PC-9 (cell line): Measurements from ENCODE around the gene TLE1. TPM values are rescaled to one million over a fixed set of nuclear protein-coding genes. Genes with fewer than 3 reads are reported as not detected.

ENCODE experiments used
- BruUV-seq: library from RNA; stranded (reverse); fragments of 400-500 nt; replicated peaks from 2 replicates; lab custom pipeline; 2021; lab: Mats Ljungman, UMichigan
- CTCF ChIA-PET: fragments of 300-600 bp; sonication (Branson Sonifier 250); formaldehyde crosslinking; loops from one replicate; lab custom pipeline; 2022; ENCODE audit warnings: antibody characterized with exemption; lab: Charles Lee
- POLR2A ChIA-PET: fragments of 300-600 bp; sonication (Branson Sonifier 250); formaldehyde crosslinking; loops from one replicate; lab custom pipeline; 2022; ENCODE audit warnings: antibody characterized with exemption; ENCODE audit not compliant: unreplicated experiment; lab: Charles Lee
- DNase-seq, 2 experiments: peaks; one replicate each; pipeline versions ENCODE4 v3.0.0 to v3.0.0-alpha.2; 2015 to 2022; ENCODE audit warnings: mixed read lengths in 1 of 2
- H2AFZ ChIP-seq: fragments of 200-600 bp; sonication (generic); 2 replicates; pipeline ENCODE4 v1.8.1; 2017; ENCODE audit warnings: antibody characterized with exemption
- H3F3A ChIP-seq: fragments of 200-600 bp; sonication (generic); 2 replicates; pipeline ENCODE4 v1.8.1; 2017; ENCODE audit warnings: antibody characterized with exemption, mild to moderate bottlenecking, low read depth; ENCODE audit not compliant: insufficient read depth
- H3K27ac ChIP-seq: fragments of 200-600 bp; sonication (generic); 2 replicates; pipeline ENCODE4 v1.6.1; 2016; ENCODE audit warnings: mixed run types
- H3K27me3 ChIP-seq: fragments of 200-600 bp; sonication (generic); 2 replicates; pipeline ENCODE4 v1.6.1; 2016; ENCODE audit warnings: low read depth, mixed run types; ENCODE audit not compliant: insufficient read depth
- H3K36me3 ChIP-seq: fragments of 200-600 bp; sonication (generic); 2 replicates; pipeline ENCODE4 v1.6.1; 2016; ENCODE audit warnings: low read depth, mixed run types
- H3K4me1 ChIP-seq: fragments of 200-600 bp; sonication (generic); replicated peaks from 2 replicates; pipeline ENCODE4 v1.6.1; 2016; ENCODE audit warnings: mixed run types; ENCODE audit not compliant: insufficient read depth
- H3K4me2 ChIP-seq: fragments of 200-600 bp; sonication (generic); 2 replicates; pipeline ENCODE4 v1.6.1; 2017; ENCODE audit warnings: mixed run types
- H3K4me3 ChIP-seq: fragments of 200-600 bp; sonication (generic); 2 replicates; pipeline ENCODE4 v1.6.1; 2016; ENCODE audit warnings: mixed run types
- H3K79me2 ChIP-seq: fragments of 200-600 bp; sonication (generic); 2 replicates; pipeline ENCODE4 v1.6.1; 2017; ENCODE audit warnings: low read depth, mixed run types
- H3K9me2 ChIP-seq: fragments of 200-600 bp; sonication (generic); 2 replicates; pipeline ENCODE4 v1.8.1; 2017; ENCODE audit warnings: mild to moderate bottlenecking; ENCODE audit not compliant: insufficient read depth
- H3K9me3 ChIP-seq: fragments of 200-600 bp; sonication (generic); 2 replicates; pipeline ENCODE4 v1.8.1; 2016; ENCODE audit warnings: low read depth; ENCODE audit not compliant: insufficient read depth
- H4K20me1 ChIP-seq: fragments of 200-600 bp; sonication (generic); 2 replicates; pipeline ENCODE4 v1.8.1; 2017; ENCODE audit not compliant: insufficient read depth
- EZH2 ChIP-seq: fragments of 200-600 bp; sonication (generic); IDR thresholded peaks from 2 replicates; pipeline ENCODE4 v1.8.0; 2017; ENCODE audit warnings: antibody characterized with exemption, low read depth
- intact Hi-C: fragments of 100-400 bp; cut with micrococcal nuclease; formaldehyde crosslinking; loops from one replicate; pipeline ENCODE4 v1.10.0; 2022; ENCODE audit not compliant: unreplicated experiment
- total RNA-seq: library from RNA; stranded (reverse); gene quantifications from 2 replicates; pipeline ENCODE4 v1.2.3, GENCODE V29; 2021
- TF ChIP-seq, protein P1 (sequence below): fragments of 200-600 bp; sonication (generic); conservative IDR thresholded peaks from 2 replicates; pipeline ENCODE4 v1.6.1; 2017; ENCODE audit warnings: mixed run types, antibody characterized with exemption, mild to moderate bottlenecking, moderate library complexity

The TLE1 gene
- total RNA-seq, 1 experiment from 2014 or later, result 80.9 TPM

DNA sequence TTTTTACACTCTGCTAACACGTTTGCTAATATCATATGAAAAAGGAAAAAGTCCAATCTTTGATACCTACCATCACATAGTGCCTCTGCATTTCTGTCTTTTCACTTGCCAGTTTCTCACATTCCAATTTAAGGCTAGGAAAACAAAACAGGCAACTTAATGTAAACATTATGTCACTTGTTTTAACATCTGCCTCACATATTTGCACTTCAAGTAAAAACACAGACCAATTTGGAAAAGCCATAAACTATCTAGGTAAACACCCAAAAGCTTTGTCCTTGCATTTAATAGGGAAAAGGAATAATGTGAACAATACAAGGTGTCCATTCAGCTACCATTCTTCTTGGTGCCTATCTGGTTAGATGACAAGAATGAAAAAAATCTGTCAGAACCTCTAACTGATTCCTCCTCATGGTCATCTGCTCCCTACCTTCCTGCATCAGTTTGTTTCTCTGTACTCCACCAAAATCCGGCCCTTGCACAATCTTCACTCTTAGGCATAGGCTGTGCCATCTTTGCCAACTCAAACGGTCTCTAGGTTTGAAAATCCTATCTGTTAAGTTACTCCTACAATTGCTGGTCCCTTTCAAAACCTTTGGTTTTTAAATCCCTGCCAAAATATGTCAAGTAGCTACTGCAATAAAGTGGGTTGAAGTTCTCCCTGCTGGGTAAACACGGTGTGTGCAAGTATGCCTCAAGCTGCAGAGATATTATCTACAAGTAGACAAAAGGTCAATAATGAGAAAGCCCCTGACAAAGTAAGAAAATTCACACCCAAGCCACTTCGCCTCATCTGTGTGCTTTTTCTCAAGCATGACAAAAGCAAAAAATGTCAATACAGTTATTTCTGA lies 3.4 kb downstream of the TLE1 start:
- no peak for TF ChIP-seq EZH2
- TF ChIP-seq, protein P1, sequence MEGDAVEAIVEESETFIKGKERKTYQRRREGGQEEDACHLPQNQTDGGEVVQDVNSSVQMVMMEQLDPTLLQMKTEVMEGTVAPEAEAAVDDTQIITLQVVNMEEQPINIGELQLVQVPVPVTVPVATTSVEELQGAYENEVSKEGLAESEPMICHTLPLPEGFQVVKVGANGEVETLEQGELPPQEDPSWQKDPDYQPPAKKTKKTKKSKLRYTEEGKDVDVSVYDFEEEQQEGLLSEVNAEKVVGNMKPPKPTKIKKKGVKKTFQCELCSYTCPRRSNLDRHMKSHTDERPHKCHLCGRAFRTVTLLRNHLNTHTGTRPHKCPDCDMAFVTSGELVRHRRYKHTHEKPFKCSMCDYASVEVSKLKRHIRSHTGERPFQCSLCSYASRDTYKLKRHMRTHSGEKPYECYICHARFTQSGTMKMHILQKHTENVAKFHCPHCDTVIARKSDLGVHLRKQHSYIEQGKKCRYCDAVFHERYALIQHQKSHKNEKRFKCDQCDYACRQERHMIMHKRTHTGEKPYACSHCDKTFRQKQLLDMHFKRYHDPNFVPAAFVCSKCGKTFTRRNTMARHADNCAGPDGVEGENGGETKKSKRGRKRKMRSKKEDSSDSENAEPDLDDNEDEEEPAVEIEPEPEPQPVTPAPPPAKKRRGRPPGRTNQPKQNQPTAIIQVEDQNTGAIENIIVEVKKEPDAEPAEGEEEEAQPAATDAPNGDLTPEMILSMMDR, result no peak; the same call in 1 of the 2 replicates
- Histone ChIP-seq H3K27ac (peak overlapping the region; percentile 58), H3K27me3 (no peaks in the 10 kb centered on the region), H3K9me3 (no peaks in the 10 kb centered on the region), H3K4me2 (peak overlapping the region; percentile 95), H3K79me2 (peaks cover 82% of the 10 kb centered on the region), H2AFZ (no peak overlapping the region), H4K20me1 (peaks cover 56% of the 10 kb centered on the region), H3K36me3 (peaks cover 42% of the 10 kb centered on the region), H3K4me1 (peaks cover 36% of the 10 kb centered on the region), H3K9me2 (no peaks in the 10 kb centered on the region), H3F3A (peaks cover 23% of the 10 kb centered on the region), H3K4me3 (peak overlapping the region; percentile 79)
- DNase-seq, result peak; percentile 13 to 85
- CTCF ChIA-PET, result interaction anchor here (0.5 kb wide), 1 partner anchor 433 kb away, joined by 3 read pairs; no protein-coding TSS in a partner anchor
- intact Hi-C loops, result loop anchor here (2.0 to 10.0 kb wide), 9 partner anchors 163 to 1511 kb away; no protein-coding TSS in a partner anchor
- no TSS peak for BruUV-seq
- POLR2A ChIA-PET, result interaction anchor here (0.7 to 1.1 kb wide), 3 partner anchors 21 to 140 kb away, joined by 3 to 6 read pairs (median 4); no protein-coding TSS in a partner anchor

DNA sequence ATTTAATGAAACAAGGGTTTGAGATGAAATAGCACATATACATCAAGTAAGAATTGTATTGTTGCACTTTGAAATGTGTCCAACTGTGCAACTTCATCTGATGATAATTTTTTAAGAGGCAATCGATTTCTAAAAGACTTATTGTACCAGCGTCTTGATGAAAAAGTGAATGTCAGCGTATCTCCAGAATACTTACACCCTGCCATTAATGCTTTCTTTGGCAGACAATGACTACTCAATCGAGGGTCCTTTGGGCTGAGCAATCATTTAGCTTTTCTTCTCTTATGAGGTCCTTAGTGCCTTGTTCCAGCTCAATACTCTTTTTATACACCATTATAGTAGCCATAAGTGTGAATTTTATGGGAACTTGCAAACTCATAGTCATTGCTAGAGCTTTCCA lies 4.7 kb downstream of the TLE1 start:
- peaks cover 32% of the 10 kb centered on the region for H3K4me1 ChIP-seq
- H4K20me1 ChIP-seq, result peaks cover 60% of the 10 kb centered on the region
- ChIA-PET POLR2A (no interaction called here), CTCF (no interaction called here)
- no peaks in the 10 kb centered on the region for H3K27me3 ChIP-seq
- TF ChIP-seq EZH2, result no peak
- TF ChIP-seq, protein P1, result no peak
- peaks cover 95% of the 10 kb centered on the region for H3K79me2 ChIP-seq
- H3K27ac ChIP-seq, result no peak overlapping the region
- H3K36me3 ChIP-seq, result peaks cover 54% of the 10 kb centered on the region
- peak overlapping the region; percentile 79; the same call in 1 of the 2 replicates for H3K4me3 ChIP-seq
- no peak overlapping the region for H2AFZ ChIP-seq
- H3K9me3 ChIP-seq, result no peaks in the 10 kb centered on the region
- H3F3A ChIP-seq, result peaks cover 16% of the 10 kb centered on the region; the same call in 1 of the 2 replicates
- peak overlapping the region; percentile 95 for H3K4me2 ChIP-seq
- intact Hi-C loops, result loop anchor here (5.0 to 10.0 kb wide), 7 partner anchors 288 to 1510 kb away; no protein-coding TSS in a partner anchor
- no TSS peak for BruUV-seq
- no peak for DNase-seq
- H3K9me2 ChIP-seq, result no peaks in the 10 kb centered on the region

DNA sequence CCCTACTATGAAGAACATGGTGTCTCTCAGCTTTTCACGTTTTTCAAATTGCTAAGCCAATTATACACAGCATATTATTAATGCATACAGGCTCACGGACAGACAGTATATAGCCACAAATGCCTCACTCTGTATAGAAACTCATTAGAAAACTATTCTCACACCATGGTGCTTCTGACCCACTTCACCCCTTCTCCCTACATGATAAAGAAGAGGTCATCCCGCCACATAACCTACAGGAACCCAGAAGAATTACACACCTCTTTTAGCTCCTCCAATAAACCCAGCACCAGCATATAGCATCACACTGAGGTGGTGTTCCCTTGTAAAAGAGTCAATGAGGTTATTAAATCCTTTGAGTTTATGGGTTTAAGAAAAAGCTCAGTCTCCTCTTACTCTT lies 5.6 kb downstream of the TLE1 start:
- H3K79me2 ChIP-seq, result peaks cover 100% of the 10 kb centered on the region
- CTCF ChIA-PET, result no interaction called here
- peaks cover 60% of the 10 kb centered on the region for H4K20me1 ChIP-seq
- peaks cover 60% of the 10 kb centered on the region for H3K36me3 ChIP-seq
- no peak for TF ChIP-seq EZH2
- TF ChIP-seq, protein P1, result no peak
- H3K27ac ChIP-seq, result no peak overlapping the region
- no TSS peak for BruUV-seq
- no peaks in the 10 kb centered on the region for H3K9me3 ChIP-seq
- H3F3A ChIP-seq, result peaks cover 16% of the 10 kb centered on the region; the same call in 1 of the 2 replicates
- no peaks in the 10 kb centered on the region for H3K9me2 ChIP-seq
- H3K4me2 ChIP-seq, result peak overlapping the region; percentile 95; the same call in 1 of the 2 replicates
- DNase-seq, result no peak
- peaks cover 32% of the 10 kb centered on the region for H3K4me1 ChIP-seq
- intact Hi-C loops, result loop anchor here (10.0 kb wide), 4 partner anchors 651 to 1509 kb away; no protein-coding TSS in a partner anchor
- POLR2A ChIA-PET, result interaction anchor here (0.6 kb wide), 1 partner anchor 54 kb away, joined by 20 read pairs; no protein-coding TSS in a partner anchor
- no peak overlapping the region; the same call in 1 of the 2 replicates for H3K4me3 ChIP-seq
- H3K27me3 ChIP-seq, result no peaks in the 10 kb centered on the region
- H2AFZ ChIP-seq, result no peak overlapping the region
